ENCODE measurements around the gene HPSE2. TPM values are rescaled to one million over a fixed set of nuclear protein-coding genes. Genes with fewer than 3 reads are reported as not detected.

HPSE2 gene
- total RNA-seq, 1 experiment from 2014 or later = 0.48 TPM

DNA sequence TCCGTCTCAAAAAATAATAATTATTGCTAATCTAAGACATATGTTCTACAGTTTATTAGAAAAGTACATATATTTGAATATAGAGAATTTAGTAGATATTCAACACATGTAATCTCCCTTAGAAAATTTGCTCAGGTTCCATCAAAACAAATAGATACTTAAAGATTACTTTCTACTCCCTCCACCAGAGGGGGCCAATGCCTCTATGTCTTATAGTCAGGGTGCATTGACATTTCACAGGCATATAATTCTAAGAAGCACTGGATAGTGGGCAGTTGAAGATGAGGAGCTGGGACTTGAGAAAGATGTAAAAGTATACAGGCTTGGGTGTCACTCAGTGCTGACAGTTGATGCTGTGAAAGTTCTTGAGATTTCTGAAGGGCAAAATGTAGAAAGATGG lies 487.4 kb downstream of the HPSE2 start:
- no peaks in the 10 kb centered on the region for H3K27me3 ChIP-seq (ENCODE audit: control insufficient read depth, insufficient read depth, low read length)
- DNase-seq = peak; percentile 13
- no peak overlapping the region for H3K4me3 ChIP-seq (ENCODE audit: insufficient read depth, low read depth, low read length)
- H3K36me3 ChIP-seq (replicated peaks; ENCODE audit: control insufficient read depth, insufficient read depth, low read length) = no peaks in the 10 kb centered on the region

- DNase-seq = no peak
- H3K4me3 ChIP-seq (ENCODE audit: insufficient read depth, low read depth, low read length) = no peak overlapping the region
- no peaks in the 10 kb centered on the region for H3K36me3 ChIP-seq (replicated peaks; ENCODE audit: control insufficient read depth, insufficient read depth, low read length)
- no peaks in the 10 kb centered on the region for H3K27me3 ChIP-seq (ENCODE audit: control insufficient read depth, insufficient read depth, low read length)
These were observed 490.0 kb downstream of the HPSE2 start for GRCh38 chr10:98745645-98746044.

DNA sequence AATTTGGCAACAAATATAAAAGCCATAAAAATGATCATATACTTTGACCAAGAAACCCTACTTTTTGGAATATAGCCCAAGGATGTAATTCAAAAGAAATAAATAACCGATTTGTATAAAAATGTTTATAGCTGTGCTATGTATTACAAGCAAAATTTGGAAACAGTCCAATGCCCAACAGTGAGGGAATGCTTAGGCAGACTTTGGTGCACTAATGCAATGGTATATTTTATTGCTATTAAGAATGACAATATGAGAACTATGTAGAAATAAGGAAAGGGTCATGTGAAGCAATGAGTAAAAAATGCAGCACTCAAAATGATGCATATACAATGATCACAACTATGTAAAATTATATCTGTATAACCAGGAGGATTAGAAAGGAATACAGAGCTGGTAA lies 515.1 kb downstream of the HPSE2 start:
- no peak overlapping the region for H3K4me3 ChIP-seq (ENCODE audit: insufficient read depth, low read depth, low read length)
- no peaks in the 10 kb centered on the region for H3K27me3 ChIP-seq (ENCODE audit: control insufficient read depth, insufficient read depth, low read length)
- H3K36me3 ChIP-seq (replicated peaks; ENCODE audit: control insufficient read depth, insufficient read depth, low read length) = no peaks in the 10 kb centered on the region
- DNase-seq = no peak

DNA sequence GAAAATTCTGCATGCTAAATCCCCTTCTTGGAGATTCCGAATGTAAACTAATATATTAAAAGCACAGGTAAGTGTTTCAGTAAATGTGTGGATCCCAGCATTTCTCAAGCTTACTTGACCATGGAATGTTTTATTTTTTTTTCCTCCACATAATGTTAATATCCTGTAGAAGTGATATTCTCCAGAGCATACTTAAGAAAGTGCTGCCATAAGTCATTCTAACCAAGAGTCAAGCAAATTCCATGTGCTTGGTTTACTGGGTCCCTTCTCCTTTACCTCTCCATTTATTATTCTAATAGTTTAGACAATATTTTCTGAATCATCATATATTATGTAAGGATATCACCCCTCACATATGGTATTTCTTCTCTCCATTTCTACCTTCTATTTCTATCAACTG lies 522.1 kb downstream of the HPSE2 start:
- no peaks in the 10 kb centered on the region for H3K36me3 ChIP-seq (replicated peaks; ENCODE audit: control insufficient read depth, insufficient read depth, low read length)
- H3K4me3 ChIP-seq (ENCODE audit: insufficient read depth, low read depth, low read length) = no peak overlapping the region
- H3K27me3 ChIP-seq (ENCODE audit: control insufficient read depth, insufficient read depth, low read length) = no peaks in the 10 kb centered on the region
- DNase-seq = no peak

- H3K27me3 ChIP-seq (ENCODE audit: control insufficient read depth, insufficient read depth, low read length) = no peaks in the 10 kb centered on the region
- H3K36me3 ChIP-seq (replicated peaks; ENCODE audit: control insufficient read depth, insufficient read depth, low read length) = no peaks in the 10 kb centered on the region
- DNase-seq = no peak
- no peak overlapping the region for H3K4me3 ChIP-seq (ENCODE audit: insufficient read depth, low read depth, low read length)
These were observed 539.1 kb downstream of the HPSE2 start for GRCh38 chr10:98696516-98696915.

- Histone ChIP-seq H3K4me3 (ENCODE audit: insufficient read depth, low read depth, low read length) (no peak overlapping the region), H3K27me3 (ENCODE audit: control insufficient read depth, insufficient read depth, low read length) (no peaks in the 10 kb centered on the region), H3K36me3 (replicated peaks; ENCODE audit: control insufficient read depth, insufficient read depth, low read length) (no peaks in the 10 kb centered on the region)
- DNase-seq = no peak
These were observed 540.8 kb downstream of the HPSE2 start for GRCh38 chr10:98694883-98695282.

DNA sequence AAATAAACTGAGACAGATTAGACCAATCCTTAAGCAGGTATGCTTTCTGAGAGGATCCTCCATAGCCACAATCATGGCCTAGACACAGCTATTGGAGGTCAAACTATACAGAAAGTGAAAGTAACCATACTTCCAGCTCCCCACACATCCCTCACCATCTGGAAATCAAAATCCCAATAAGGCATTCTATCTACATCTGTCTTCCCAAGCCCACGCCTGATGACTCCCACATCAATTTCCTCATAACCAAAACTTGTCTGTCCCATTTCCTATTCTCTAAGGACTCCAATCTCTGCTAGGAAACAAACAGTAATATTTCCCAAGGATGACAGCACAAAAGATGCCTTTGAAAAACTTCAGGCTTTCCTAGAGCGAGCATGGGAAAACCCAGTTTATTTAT lies 541.6 kb downstream of the HPSE2 start:
- H3K4me3 ChIP-seq (ENCODE audit: insufficient read depth, low read depth, low read length) = no peak overlapping the region
- no peak for DNase-seq
- H3K27me3 ChIP-seq (ENCODE audit: control insufficient read depth, insufficient read depth, low read length) = no peaks in the 10 kb centered on the region
- H3K36me3 ChIP-seq (replicated peaks; ENCODE audit: control insufficient read depth, insufficient read depth, low read length) = no peaks in the 10 kb centered on the region

GRCh38 chr10:98687685-98688084 lies 548.0 kb downstream of the HPSE2 start:
- no peak for DNase-seq
- Histone ChIP-seq H3K27me3 (ENCODE audit: control insufficient read depth, insufficient read depth, low read length) (no peaks in the 10 kb centered on the region), H3K36me3 (replicated peaks; ENCODE audit: control insufficient read depth, insufficient read depth, low read length) (no peaks in the 10 kb centered on the region), H3K4me3 (ENCODE audit: insufficient read depth, low read depth, low read length) (no peak overlapping the region)

DNA sequence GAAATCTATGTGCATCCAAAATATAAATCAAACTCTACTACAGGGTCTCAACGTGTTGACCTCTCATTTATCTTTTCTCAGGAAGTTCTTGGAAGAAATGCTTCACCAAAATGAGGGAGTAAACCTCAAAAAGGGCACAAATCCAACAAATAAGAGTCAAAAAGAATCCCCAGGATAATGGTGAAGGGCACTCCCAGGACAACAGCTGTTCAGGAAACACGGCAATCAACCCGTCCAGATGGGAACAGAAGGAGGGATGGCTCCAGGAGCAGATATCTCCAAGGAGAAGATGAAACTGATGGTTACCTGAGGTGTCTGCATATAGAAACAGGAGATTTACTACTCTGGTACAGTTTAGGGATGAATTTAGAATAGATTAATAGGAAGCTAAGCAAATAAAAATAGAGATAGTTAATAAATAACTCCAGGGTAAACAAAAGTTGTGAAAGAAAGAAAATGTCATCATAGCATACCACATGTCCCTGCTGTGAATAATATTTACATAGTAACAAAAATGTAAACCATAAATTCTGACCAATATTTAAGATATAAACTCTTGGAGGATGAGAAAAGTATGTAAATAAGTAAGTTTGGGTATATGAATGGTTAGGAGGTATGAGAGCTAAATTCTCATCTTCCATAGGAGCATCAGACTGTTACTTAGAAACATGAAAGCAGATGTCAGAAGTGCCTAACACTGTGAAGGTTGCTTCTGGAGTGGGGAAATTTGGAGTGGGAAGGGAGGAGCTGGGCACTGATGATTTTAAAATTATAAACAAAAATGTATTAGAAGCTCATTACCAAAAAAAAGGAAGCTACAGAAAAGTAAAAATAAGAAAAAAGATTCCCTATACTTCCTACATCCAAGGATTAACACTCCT lies 551.4 kb downstream of the HPSE2 start:
- H3K36me3 ChIP-seq (replicated peaks; ENCODE audit: control insufficient read depth, insufficient read depth, low read length) = no peaks in the 10 kb centered on the region
- no peak for DNase-seq
- no peak overlapping the region for H3K4me3 ChIP-seq (ENCODE audit: insufficient read depth, low read depth, low read length)
- no peaks in the 10 kb centered on the region for H3K27me3 ChIP-seq (ENCODE audit: control insufficient read depth, insufficient read depth, low read length)

- H3K27me3 ChIP-seq (ENCODE audit: control insufficient read depth, insufficient read depth, low read length) = no peaks in the 10 kb centered on the region
- no peaks in the 10 kb centered on the region for H3K36me3 ChIP-seq (replicated peaks; ENCODE audit: control insufficient read depth, insufficient read depth, low read length)
- no peak overlapping the region for H3K4me3 ChIP-seq (ENCODE audit: insufficient read depth, low read depth, low read length)
- DNase-seq = peak; percentile 25
These were observed 558.8 kb downstream of the HPSE2 start for GRCh38 chr10:98676895-98677294.

- no peaks in the 10 kb centered on the region for H3K36me3 ChIP-seq (replicated peaks; ENCODE audit: control insufficient read depth, insufficient read depth, low read length)
- H3K27me3 ChIP-seq (ENCODE audit: control insufficient read depth, insufficient read depth, low read length) = no peaks in the 10 kb centered on the region
- H3K4me3 ChIP-seq (ENCODE audit: insufficient read depth, low read depth, low read length) = no peak overlapping the region
- no peak for DNase-seq
These were observed 559.8 kb downstream of the HPSE2 start for GRCh38 chr10:98675902-98676301.

GRCh38 chr10:98673171-98673782 lies 562.4 kb downstream of the HPSE2 start:
- no peak overlapping the region for H3K4me3 ChIP-seq (ENCODE audit: insufficient read depth, low read depth, low read length)
- H3K36me3 ChIP-seq (replicated peaks; ENCODE audit: control insufficient read depth, insufficient read depth, low read length) = no peaks in the 10 kb centered on the region
- DNase-seq = no peak
- H3K27me3 ChIP-seq (ENCODE audit: control insufficient read depth, insufficient read depth, low read length) = no peaks in the 10 kb centered on the region

DNA sequence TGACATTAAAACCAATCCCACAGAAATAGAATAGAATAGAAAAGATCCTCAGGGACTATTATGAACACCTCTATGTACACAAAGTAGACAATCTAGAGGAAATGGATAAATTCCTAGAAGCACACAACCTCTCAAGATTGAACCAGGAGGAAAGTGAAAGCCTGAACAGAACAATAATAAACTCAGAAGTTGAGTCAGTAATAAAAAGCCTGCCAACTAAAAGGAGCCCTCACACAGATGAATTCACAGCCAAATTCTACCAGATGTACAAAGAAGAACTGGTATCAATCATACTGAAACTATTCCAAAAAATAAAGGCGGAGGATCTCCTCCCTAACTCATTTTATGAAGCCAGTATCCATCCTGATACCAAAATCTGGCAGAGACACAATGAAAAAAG lies 568.6 kb downstream of the HPSE2 start:
- no peak for DNase-seq
- Histone ChIP-seq H3K4me3 (ENCODE audit: insufficient read depth, low read depth, low read length) (no peak overlapping the region), H3K27me3 (ENCODE audit: control insufficient read depth, insufficient read depth, low read length) (no peaks in the 10 kb centered on the region), H3K36me3 (replicated peaks; ENCODE audit: control insufficient read depth, insufficient read depth, low read length) (no peaks in the 10 kb centered on the region)

- Histone ChIP-seq H3K27me3 (ENCODE audit: control insufficient read depth, insufficient read depth, low read length) (no peaks in the 10 kb centered on the region), H3K4me3 (ENCODE audit: insufficient read depth, low read depth, low read length) (no peak overlapping the region), H3K36me3 (replicated peaks; ENCODE audit: control insufficient read depth, insufficient read depth, low read length) (no peaks in the 10 kb centered on the region)
- DNase-seq = no peak
These were observed 569.4 kb downstream of the HPSE2 start for GRCh38 chr10:98666276-98666675.

GRCh38 chr10:98664329-98665042 lies 571.2 kb downstream of the HPSE2 start:
- Histone ChIP-seq H3K27me3 (ENCODE audit: control insufficient read depth, insufficient read depth, low read length) (no peaks in the 10 kb centered on the region), H3K4me3 (ENCODE audit: insufficient read depth, low read depth, low read length) (no peak overlapping the region), H3K36me3 (replicated peaks; ENCODE audit: control insufficient read depth, insufficient read depth, low read length) (no peaks in the 10 kb centered on the region)
- DNase-seq = peak; percentile 58

Data from H7 (cell line).